Motor neuron (in vitro differentiated cells): ENCODE data around the gene SV2C. TPM values are rescaled to one million over a fixed set of nuclear protein-coding genes. Genes with fewer than 3 reads are reported as not detected.

ENCODE experiments used
- ATAC-seq, 8 experiments: fragments of 200-7000 bp; cut with Tn5 transposase; replicated peaks in 6 of 8; 2 replicates each; pipeline ENCODE4 v1.8.0; 2021; ENCODE audit warnings: mild to moderate bottlenecking in 8 of 8, moderate library complexity in 8 of 8
- H3K27ac ChIP-seq, 2 donors: fragments of 250-450 bp; sonication (Bioruptor Pico); 2 replicates each; pipeline ENCODE4 v1.9.0; 2021; ENCODE audit warnings: antibody characterized with exemption in 2 of 2, mild to moderate bottlenecking in 2 of 2, moderate library complexity in 1 of 2
- H3K4me1 ChIP-seq, 2 donors: fragments of 250-450 bp; sonication (Bioruptor Pico); replicated peaks in 1 of 2; 2 replicates each; pipeline ENCODE4 v1.6.1; 2021; ENCODE audit warnings: antibody characterized with exemption in 2 of 2, mild to moderate bottlenecking in 2 of 2, moderate library complexity in 1 of 2
- H3K4me3 ChIP-seq, 5 donors: fragments of 250-450 bp; sonication (Bioruptor Pico); 2 replicates each; pipeline ENCODE4 v1.9.0; 2021; ENCODE audit warnings: antibody characterized with exemption in 5 of 5, mild to moderate bottlenecking in 5 of 5, moderate library complexity in 4 of 5
- WGBS, 10 experiments: fragments of 450-650 bp; shearing (Covaris generic); methylation state at CpG; one replicate each; pipeline ENCODE4 v1.0.0; 2022; 5-methylcytosine and 5-hydroxymethylcytosine counted together
- in situ Hi-C, 9 experiments: fragments of 400-800 bp; cut with MboI; loops; one replicate each; pipeline ENCODE4 v1.15.0; 2021; ENCODE audit warnings: low sequenced_read_pairs in 9 of 9, low pct_unique_long_range_greater_than_20kb in 2 of 9; ENCODE audit not compliant: unreplicated experiment in 9 of 9
- total RNA-seq, 8 experiments: library from RNA; unstranded; fragments of 300-600 nt; gene quantifications; 2 replicates each; pipeline versions ENCODE4 v1.2.3 to v1.2.4, GENCODE V29; 2022

The SV2C gene
- total RNA-seq, 8 experiments from 2014 or later = 0.20 to 21.8 (median 11.5) TPM

GRCh38 chr5:76111477-76112174, 28.4 kb downstream of the SV2C start:
- ATAC-seq = peak in 5 of 8 experiments; percentile 27 to 67 (median 56)
- no peak overlapping the region for H3K4me3 ChIP-seq
- in situ Hi-C loops = no loop called here
- H3K4me1 ChIP-seq = peaks cover 6 to 10% of the 10 kb centered on the region in 2 donors
- WGBS, 10 experiments = 0 to 93% (median 33%) methylated on average over 1 to 7 of the region's 7 CpGs; no CpG with 5 or more reads in 1 of the 10 experiments
- no peak overlapping the region for H3K27ac ChIP-seq

- no peak for ATAC-seq
- H3K4me3 ChIP-seq = no peak overlapping the region
- no peak overlapping the region for H3K27ac ChIP-seq
- WGBS, 10 experiments = 0 to 100% (median 86%) methylated on average over 2 to 4 of the region's 4 CpGs; no CpG with 5 or more reads in 1 of the 10 experiments
- H3K4me1 ChIP-seq = peaks cover 6 to 10% of the 10 kb centered on the region in 2 donors
- in situ Hi-C loops = no loop called here
These were observed 29.9 kb downstream of the SV2C start for GRCh38 chr5:76113103-76113502.

GRCh38 chr5:76114179-76114851, 31.1 kb downstream of the SV2C start:
- Histone ChIP-seq H3K27ac (no peak overlapping the region), H3K4me1 (peaks cover 6 to 10% of the 10 kb centered on the region in 2 donors), H3K4me3 (no peak overlapping the region)
- in situ Hi-C loops = no loop called here
- 0 to 100% (median 48%) methylated on average over 1 to 4 of the region's 5 CpGs for WGBS, 10 experiments
- ATAC-seq = peak; percentile 33 to 91 (median 68)

GRCh38 chr5:76125346-76125745, 42.2 kb downstream of the SV2C start:
- H3K27ac ChIP-seq = no peak overlapping the region
- ATAC-seq = no peak
- H3K4me3 ChIP-seq = no peak overlapping the region
- in situ Hi-C loops = no loop called here
- H3K4me1 ChIP-seq = no peaks in the 10 kb centered on the region

GRCh38 chr5:76125888-76126287, 42.7 kb downstream of the SV2C start:
- Histone ChIP-seq H3K4me3 (no peak overlapping the region), H3K27ac (no peak overlapping the region), H3K4me1 (no peaks in the 10 kb centered on the region)
- WGBS, 10 experiments = 7 to 100% (median 86%) methylated on average over 2 to 3 of the region's 3 CpGs; no CpG with 5 or more reads in 4 of the 10 experiments
- in situ Hi-C loops = no loop called here
- no peak for ATAC-seq

GRCh38 chr5:76134003-76134402, 50.8 kb downstream of the SV2C start:
- ATAC-seq = no peak
- in situ Hi-C loops = no loop called here
- H3K4me3 ChIP-seq = no peak overlapping the region
- no peak overlapping the region for H3K27ac ChIP-seq
- 0 to 83% (median 67%) methylated on average over 1 of the region's 1 CpG; no CpG with 5 or more reads in 3 of the 10 experiments for WGBS, 10 experiments
- H3K4me1 ChIP-seq = peaks cover 0 to 3% of the 10 kb centered on the region in 2 donors

- no peak for ATAC-seq
- WGBS, 10 experiments = 0 to 100% (median 54%) methylated on average over 1 of the region's 1 CpG; no CpG with 5 or more reads in 4 of the 10 experiments
- Histone ChIP-seq H3K4me3 (no peak overlapping the region), H3K27ac (no peak overlapping the region), H3K4me1 (peaks cover 0 to 3% of the 10 kb centered on the region in 2 donors)
- in situ Hi-C loops = no loop called here
These were observed 51.5 kb downstream of the SV2C start for GRCh38 chr5:76134646-76135045.

GRCh38 chr5:76137887-76138542, 54.8 kb downstream of the SV2C start:
- Histone ChIP-seq H3K4me3 (no peak overlapping the region), H3K27ac (no peak overlapping the region), H3K4me1 (peaks cover 0 to 3% of the 10 kb centered on the region in 2 donors)
- in situ Hi-C loops = no loop called here
- ATAC-seq = no peak
- WGBS, 10 experiments = 4 to 94% (median 53%) methylated on average over 1 to 3 of the region's 3 CpGs; no CpG with 5 or more reads in 2 of the 10 experiments

- ATAC-seq = no peak
- H3K4me3 ChIP-seq = no peak overlapping the region
- H3K4me1 ChIP-seq = no peaks in the 10 kb centered on the region
- no peak overlapping the region for H3K27ac ChIP-seq
- in situ Hi-C loops = no loop called here
- WGBS, 10 experiments = 0 to 100% (median 60%) methylated on average over 1 to 3 of the region's 3 CpGs; no CpG with 5 or more reads in 2 of the 10 experiments
These were observed 60.7 kb downstream of the SV2C start for GRCh38 chr5:76143884-76144283.

GRCh38 chr5:76144513-76145274, 61.5 kb downstream of the SV2C start:
- 60 to 100% (median 100%) methylated on average over 1 of the region's 1 CpG; no CpG with 5 or more reads in 2 of the 10 experiments for WGBS, 10 experiments
- Histone ChIP-seq H3K27ac (no peak overlapping the region), H3K4me1 (no peaks in the 10 kb centered on the region), H3K4me3 (no peak overlapping the region)
- ATAC-seq = peak in 3 of 8 experiments; percentile 62 to 81 (median 69)
- in situ Hi-C loops = no loop called here

GRCh38 chr5:76145945-76146344, 62.8 kb downstream of the SV2C start:
- in situ Hi-C loops = no loop called here
- H3K4me3 ChIP-seq = no peak overlapping the region
- WGBS, 10 experiments = 44 to 94% (median 74%) methylated on average over 1 to 5 of the region's 5 CpGs
- peak in 1 of 8 experiments; percentile 38 for ATAC-seq
- no peak overlapping the region for H3K27ac ChIP-seq
- H3K4me1 ChIP-seq = no peaks in the 10 kb centered on the region

- in situ Hi-C loops = no loop called here
- ATAC-seq = no peak
- no peak overlapping the region for H3K4me3 ChIP-seq
- H3K27ac ChIP-seq = no peak overlapping the region
- peaks cover 6 to 19% of the 10 kb centered on the region in 2 donors for H3K4me1 ChIP-seq
- WGBS, 10 experiments = 0 to 100% (median 17%) methylated on average over 1 of the region's 1 CpG; no CpG with 5 or more reads in 5 of the 10 experiments
These were observed 66.5 kb downstream of the SV2C start for GRCh38 chr5:76149636-76150035.
